Gastrocnemius medialis (tissue), 4 donors: ENCODE results near the gene TAF1B. TPM values are rescaled to one million over a fixed set of nuclear protein-coding genes. Genes with fewer than 3 reads are reported as not detected.

Source experiments
- ATAC-seq, 2 donors: fragments of 150-250 bp; one replicate each; pipeline ENCODE4 v1.9.1; 2016
- DNase-seq, 2 donors: peaks; one replicate each; pipeline ENCODE4 v3.0.0-alpha.2; 2019
- H3K27ac ChIP-seq, 4 donors: fragments of 200-600 bp; sonication (generic); 1 replicate in 1 of 4; 2 replicates in 3 of 4; pipeline ENCODE4 v1.5.1; 2016 to 2018; ENCODE audit warnings: mild to moderate bottlenecking in 2 of 4, moderate library complexity in 1 of 4
- H3K27me3 ChIP-seq, 3 donors: fragments of 200-600 bp; sonication (generic) in 2 of 3; 1 replicate in 1 of 3; 2 replicates in 2 of 3; pipeline versions ENCODE4 v1.5.1 to v1.6.0; 2016 to 2019; ENCODE audit warnings: mild to moderate bottlenecking in 1 of 3, moderate library complexity in 1 of 3
- H3K36me3 ChIP-seq, 2 donors: fragments of 200-600 bp; sonication (generic) in 1 of 2; one replicate each; pipeline ENCODE4 v1.5.1; 2017 to 2018
- H3K4me1 ChIP-seq, 2 donors: fragments of 200-600 bp; sonication (generic) in 1 of 2; one replicate each; pipeline ENCODE4 v1.5.1; 2016 to 2017; ENCODE audit warnings: mild to moderate bottlenecking in 2 of 2
- H3K4me3 ChIP-seq, 4 donors: fragments of 200-600 bp; sonication (generic) in 3 of 4; 1 replicate in 1 of 4; 2 replicates in 3 of 4; pipeline ENCODE4 v1.5.1; 2016 to 2019; ENCODE audit warnings: mild to moderate bottlenecking in 2 of 4
- H3K9me3 ChIP-seq, 3 donors: fragments of 200-600 bp; sonication (generic) in 2 of 3; 1 replicate in 1 of 3; 2 replicates in 2 of 3; pipeline ENCODE4 v1.5.1; 2016 to 2019
- POLR2A ChIP-seq, 2 donors: fragments of 450-650 bp; IDR thresholded peaks; one replicate each; pipeline ENCODE4 v1.6.1; 2017; ENCODE audit warnings: antibody characterized with exemption in 2 of 2, mild to moderate bottlenecking in 2 of 2, moderate library complexity in 2 of 2
- in situ Hi-C, 4 donors: fragments of 200-750 bp; cut with MboI; loops; one replicate each; pipeline versions ENCODE4 v1.15.0 to v1.8.0; 2017; ENCODE audit warnings: low sequenced_read_pairs in 4 of 4
- intact Hi-C: fragments of 100-400 bp; cut with DNase I; formaldehyde crosslinking; loops from one replicate; pipeline ENCODE4 v1.15.1; 2023; ENCODE audit warnings: low total_unique reads
- total RNA-seq, 4 donors: library from RNA; depleted of rRNA; stranded (reverse); fragments of >200 nt; gene quantifications; one replicate each; pipeline versions ENCODE4 v1.1.0 to v1.2.3, GENCODE V29; 2016
- TF ChIP-seq, protein P1 (sequence below), 5 experiments: fragments of 450-650 bp in 3 of 5; fragments of 200-600 bp in 2 of 5; sonication (generic) in 2 of 5; IDR thresholded peaks in 4 of 5; conservative IDR thresholded peaks in 1 of 5; 1 replicate in 4 of 5; 2 replicates in 1 of 5; pipeline ENCODE4 v1.5.1; 2016 to 2019; ENCODE audit warnings: antibody characterized with exemption in 5 of 5, mild to moderate bottlenecking in 3 of 5, moderate library complexity in 3 of 5

TAF1B gene
- total RNA-seq, 4 donors from 2014 or later = 5.0 to 8.4 (median 7.3) TPM

DNA sequence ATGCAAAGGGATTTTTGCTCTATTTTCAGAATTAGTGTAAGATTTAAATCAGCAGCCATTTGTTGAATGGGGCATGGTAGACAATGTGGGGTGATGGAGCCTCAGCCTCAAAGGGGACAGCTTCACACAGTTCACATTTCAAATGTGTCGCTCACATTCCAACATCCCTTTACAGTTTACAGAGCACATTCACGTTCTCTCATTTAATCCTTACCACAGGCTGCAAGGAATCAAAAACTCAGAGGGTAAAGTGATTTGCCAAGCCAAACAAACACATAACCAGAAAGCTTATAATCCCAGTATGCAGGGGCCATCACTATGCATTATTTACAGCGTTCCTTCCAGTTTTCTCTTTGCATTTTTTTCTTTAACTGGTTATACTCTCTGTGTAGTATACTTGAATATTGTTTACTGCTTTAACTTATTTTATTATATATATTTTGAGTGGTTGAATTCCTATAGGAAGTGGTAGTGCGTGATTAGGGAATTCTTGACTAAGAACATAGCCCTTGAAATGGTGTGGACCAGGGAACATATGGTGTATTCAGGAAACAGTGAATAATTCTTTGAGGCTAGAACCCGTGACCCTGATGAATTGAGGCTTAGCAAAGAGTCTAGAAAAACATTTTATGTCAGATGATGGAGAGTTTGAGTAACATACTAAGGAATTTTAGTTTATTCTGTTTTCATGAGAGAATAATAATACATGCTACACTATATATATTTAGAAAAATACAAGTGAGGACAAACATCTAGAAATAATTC is 18.1 kb upstream of the TAF1B start:
- Histone ChIP-seq H3K36me3 (no peaks in the 10 kb centered on the region), H3K9me3 (no peaks in the 10 kb centered on the region), H3K4me3 (no peak overlapping the region), H3K27ac (no peak overlapping the region), H3K4me1 (no peaks in the 10 kb centered on the region), H3K27me3 (no peaks in the 10 kb centered on the region)
- DNase-seq (no peak), ATAC-seq (no peak)
- in situ Hi-C loops (loop anchor here in 2 of 4 donors (25.0 kb wide), 2 partner anchors 212 to 237 kb away; partner anchors contain the start of gene KLF11 (in 1 of the 2)), intact Hi-C loops (no loop called here)
- TF ChIP-seq, protein P1, sequence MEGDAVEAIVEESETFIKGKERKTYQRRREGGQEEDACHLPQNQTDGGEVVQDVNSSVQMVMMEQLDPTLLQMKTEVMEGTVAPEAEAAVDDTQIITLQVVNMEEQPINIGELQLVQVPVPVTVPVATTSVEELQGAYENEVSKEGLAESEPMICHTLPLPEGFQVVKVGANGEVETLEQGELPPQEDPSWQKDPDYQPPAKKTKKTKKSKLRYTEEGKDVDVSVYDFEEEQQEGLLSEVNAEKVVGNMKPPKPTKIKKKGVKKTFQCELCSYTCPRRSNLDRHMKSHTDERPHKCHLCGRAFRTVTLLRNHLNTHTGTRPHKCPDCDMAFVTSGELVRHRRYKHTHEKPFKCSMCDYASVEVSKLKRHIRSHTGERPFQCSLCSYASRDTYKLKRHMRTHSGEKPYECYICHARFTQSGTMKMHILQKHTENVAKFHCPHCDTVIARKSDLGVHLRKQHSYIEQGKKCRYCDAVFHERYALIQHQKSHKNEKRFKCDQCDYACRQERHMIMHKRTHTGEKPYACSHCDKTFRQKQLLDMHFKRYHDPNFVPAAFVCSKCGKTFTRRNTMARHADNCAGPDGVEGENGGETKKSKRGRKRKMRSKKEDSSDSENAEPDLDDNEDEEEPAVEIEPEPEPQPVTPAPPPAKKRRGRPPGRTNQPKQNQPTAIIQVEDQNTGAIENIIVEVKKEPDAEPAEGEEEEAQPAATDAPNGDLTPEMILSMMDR (IDR thresholded peaks at IDR 0.05 in 4 of 5, conservative IDR thresholded peaks at IDR 0.05 in 1 of 5) = no peak
- no peak for TF ChIP-seq POLR2A (IDR thresholded peaks at IDR 0.05)

DNA sequence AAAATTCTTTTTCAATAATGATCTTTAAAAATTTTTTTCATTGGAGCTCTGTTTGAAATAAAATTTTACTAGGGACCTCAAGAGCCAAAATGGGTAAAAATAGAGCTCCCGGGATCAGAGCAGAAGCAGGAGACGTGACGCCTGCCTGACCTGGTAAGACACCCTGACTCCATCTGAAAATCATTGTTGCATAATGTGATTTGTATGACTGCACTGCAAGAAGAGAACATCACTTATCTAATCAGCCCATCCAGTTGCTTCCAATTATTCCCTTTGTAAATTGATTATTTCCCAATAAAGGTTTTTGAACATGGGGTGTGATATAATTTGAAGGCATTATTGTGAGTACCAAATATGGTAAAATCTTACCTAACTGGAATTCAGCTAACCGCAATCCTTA is 17.1 kb upstream of the TAF1B start:
- in situ Hi-C loops = loop anchor here in 1 of 4 donors (25.0 kb wide), 1 partner anchor 236 kb away; no protein-coding TSS in a partner anchor
- ATAC-seq = no peak

DNA sequence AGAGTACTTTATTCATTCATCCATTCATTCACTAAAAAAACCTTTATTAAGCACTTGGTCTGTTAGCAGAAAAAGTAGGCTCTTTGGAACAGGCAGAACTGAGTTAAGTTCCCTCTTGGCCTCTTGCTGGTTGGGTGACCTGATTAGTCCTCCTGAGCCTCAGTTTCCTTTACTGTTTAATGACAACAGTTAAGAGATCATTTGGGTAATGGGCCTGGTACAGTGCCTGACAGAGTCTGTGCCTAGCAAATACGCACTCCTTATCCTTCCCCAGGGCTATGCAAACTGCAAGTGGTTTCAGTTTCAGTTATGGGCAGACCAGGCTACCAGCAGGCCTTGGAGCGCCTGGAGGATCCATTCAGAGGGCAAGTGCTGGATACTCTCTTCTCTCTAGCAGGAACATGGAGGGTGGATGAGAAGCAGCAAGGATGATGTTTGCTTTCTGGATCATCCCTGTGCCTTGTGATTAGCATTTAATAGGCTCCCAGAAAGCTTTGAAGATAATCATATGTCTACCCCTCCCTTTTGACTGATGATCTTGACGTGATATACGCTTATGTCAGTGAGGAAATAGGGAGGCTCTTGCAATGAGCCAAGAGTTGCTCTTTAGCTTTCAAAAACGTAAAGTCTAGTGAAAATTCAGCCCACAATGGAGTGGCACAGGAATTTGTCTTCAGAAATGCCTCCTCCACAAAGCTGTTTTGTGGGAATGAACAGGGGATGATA is 12.4 kb upstream of the TAF1B start:
- in situ Hi-C loops (loop anchor here in 1 of 4 donors (25.0 kb wide), 1 partner anchor 231 kb away; no protein-coding TSS in a partner anchor), intact Hi-C loops (no loop called here)
- TF ChIP-seq, protein P1 (IDR thresholded peaks at IDR 0.05 in 4 of 5, conservative IDR thresholded peaks at IDR 0.05 in 1 of 5) = no peak
- TF ChIP-seq POLR2A (IDR thresholded peaks at IDR 0.05) = no peak
- ATAC-seq (no peak), DNase-seq (no peak)
- Histone ChIP-seq H3K9me3 (no peaks in the 10 kb centered on the region), H3K36me3 (no peaks in the 10 kb centered on the region), H3K4me1 (no peaks in the 10 kb centered on the region), H3K27ac (no peak overlapping the region), H3K27me3 (no peaks in the 10 kb centered on the region), H3K4me3 (no peak overlapping the region)

More for the DNA sequence above, 17.1 kb upstream of the TAF1B start:
- Histone ChIP-seq H3K27ac (no peak overlapping the region), H3K36me3 (no peaks in the 10 kb centered on the region), H3K4me1 (no peaks in the 10 kb centered on the region), H3K4me3 (no peak overlapping the region), H3K27me3 (no peaks in the 10 kb centered on the region), H3K9me3 (no peaks in the 10 kb centered on the region)
- intact Hi-C loops = no loop called here
- no peak for DNase-seq
- TF ChIP-seq, protein P1 (IDR thresholded peaks at IDR 0.05 in 4 of 5, conservative IDR thresholded peaks at IDR 0.05 in 1 of 5) = no peak
- TF ChIP-seq POLR2A (IDR thresholded peaks at IDR 0.05) = no peak

DNA sequence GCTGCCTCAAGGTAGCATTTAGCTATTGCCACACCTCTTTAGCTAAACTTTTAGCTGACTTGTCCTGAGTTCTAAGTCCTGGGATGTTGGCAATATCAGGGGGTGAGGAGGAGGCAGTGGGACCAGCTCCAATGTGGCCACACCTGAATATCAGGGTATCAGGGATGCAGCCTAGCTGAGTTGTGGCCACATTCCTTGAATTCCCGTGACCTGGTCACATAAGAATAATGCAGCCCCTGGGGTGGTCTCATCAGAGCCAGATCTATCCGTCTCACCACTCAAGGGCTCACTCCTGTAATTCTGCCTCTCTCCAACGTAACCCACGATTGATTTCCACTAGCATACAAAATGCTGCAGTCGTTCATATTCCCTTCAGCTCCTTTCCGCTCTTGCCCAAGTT is 11.6 kb upstream of the TAF1B start:
- no peak for DNase-seq
- no peak for TF ChIP-seq POLR2A (IDR thresholded peaks at IDR 0.05)
- TF ChIP-seq, protein P1 (IDR thresholded peaks at IDR 0.05 in 4 of 5, conservative IDR thresholded peaks at IDR 0.05 in 1 of 5) = no peak
- no peak overlapping the region for H3K4me3 ChIP-seq
- no peak for ATAC-seq
- H3K9me3 ChIP-seq = no peaks in the 10 kb centered on the region
- no peak overlapping the region for H3K27ac ChIP-seq
- H3K36me3 ChIP-seq = no peaks in the 10 kb centered on the region
- peaks cover 6 to 8% of the 10 kb centered on the region in 2 donors for H3K4me1 ChIP-seq
- in situ Hi-C loops = loop anchor here in 1 of 4 donors (25.0 kb wide), 1 partner anchor 231 kb away; no protein-coding TSS in a partner anchor
- no peaks in the 10 kb centered on the region for H3K27me3 ChIP-seq
- intact Hi-C loops = no loop called here
